RPMI7951 (cell line): ENCODE results near the gene ARL10. TPM values are rescaled to one million over a fixed set of nuclear protein-coding genes. Genes with fewer than 3 reads are reported as not detected.

Experiments
- DNase-seq: peaks from one replicate; pipeline ENCODE4 v3.0.0-alpha.2; 2012; ENCODE audit warnings: low read depth
- total RNA-seq: library from RNA; depleted of rRNA; stranded (reverse); fragments of >200 nt; shearing (Covaris generic); gene quantifications from 2 replicates; pipeline ENCODE4 v1.2.3, GENCODE V29; 2014

Gene ARL10
- total RNA-seq, 1 experiment from 2014 or later: 1.4 TPM

DNA sequence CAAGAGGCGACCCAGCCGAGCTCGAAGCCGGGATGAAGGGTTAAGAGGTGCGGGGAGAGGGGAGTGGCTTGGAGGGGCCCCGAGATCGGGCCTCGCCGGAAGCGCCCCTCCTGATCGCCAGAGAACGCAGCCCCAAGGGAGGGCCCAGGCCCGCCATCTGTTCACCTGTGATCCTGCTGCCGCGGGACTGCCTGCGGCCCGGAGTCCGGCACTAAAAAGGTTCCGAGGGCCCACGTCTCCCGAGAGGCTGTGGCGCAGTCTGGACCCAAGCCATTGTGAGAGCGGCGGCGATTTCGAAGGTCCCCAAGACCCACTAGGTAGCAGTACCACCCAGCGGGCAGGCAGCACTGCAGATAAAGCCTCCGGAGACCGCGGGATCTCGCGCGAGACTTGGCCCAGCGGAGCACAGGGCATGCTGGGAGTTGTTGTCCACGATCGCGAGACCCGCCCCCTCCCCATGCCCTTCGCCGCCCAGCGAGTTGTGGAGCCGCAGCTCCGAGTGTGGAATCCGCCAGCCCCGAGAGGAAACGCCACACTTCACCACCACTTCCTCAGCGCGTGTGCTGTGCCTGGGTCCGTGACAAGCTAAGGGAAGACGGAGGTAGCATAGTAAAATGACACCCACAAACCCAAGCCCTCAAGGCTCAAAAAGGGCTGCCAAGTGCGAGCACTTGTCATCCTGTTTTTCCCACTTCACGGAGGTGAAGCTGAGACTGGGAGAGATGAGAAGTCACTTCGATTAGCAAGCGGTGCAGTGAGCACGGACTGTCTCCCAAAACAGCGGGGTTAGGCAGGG lies 3.7 kb upstream of the ARL10 start, which contains the start of gene KIAA1191:
KIAA1191 (minus strand) TSS at position 328 of the 796 bp plus-strand sequence. CDS start 2,256 bp downstream, outside the sequence.
- DNase-seq: peak; percentile 88

DNA sequence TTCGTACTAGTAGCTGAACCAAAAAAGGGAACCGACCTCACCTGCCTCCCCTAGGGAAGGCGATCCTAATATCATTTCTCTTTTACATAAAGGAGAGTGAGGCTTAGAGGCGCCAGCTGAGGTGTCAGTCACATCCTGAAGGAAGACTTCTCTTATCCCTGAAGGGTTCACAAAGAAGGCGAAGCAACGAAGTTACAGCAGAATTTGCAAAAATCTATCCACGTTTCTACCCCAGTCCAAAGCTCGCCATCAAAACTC lies 3.1 kb upstream of the ARL10 start:
- DNase-seq: no peak

DNA sequence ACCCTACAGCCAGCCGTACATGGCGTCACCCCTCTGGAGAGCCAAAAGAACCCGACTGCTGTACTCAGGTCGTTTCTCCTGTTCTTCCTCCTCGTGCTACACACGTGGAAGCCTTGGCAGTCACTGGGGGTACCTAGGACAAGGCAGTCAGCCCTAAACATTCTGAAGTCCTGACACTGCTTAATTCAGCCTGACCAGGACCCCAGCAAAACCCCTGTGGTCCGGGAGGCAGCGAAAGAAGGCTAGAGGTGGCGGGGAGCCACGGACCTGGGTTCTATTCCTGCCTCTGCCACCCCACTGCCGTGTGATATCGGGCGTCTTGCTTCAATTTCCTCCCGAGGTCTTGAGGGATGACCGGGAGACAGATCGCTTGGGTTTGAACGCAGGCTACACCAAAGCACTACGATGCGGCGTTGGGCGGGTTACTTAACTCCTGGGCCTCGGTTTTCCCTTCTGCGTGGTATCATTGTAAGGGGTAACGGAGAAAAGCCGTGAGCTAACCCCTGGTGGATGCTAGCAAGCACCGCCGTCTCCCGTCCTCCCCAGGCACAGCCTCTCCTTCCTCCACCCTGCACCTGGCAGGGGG lies 429 bp upstream of the ARL10 start:
- no peak for DNase-seq

DNA sequence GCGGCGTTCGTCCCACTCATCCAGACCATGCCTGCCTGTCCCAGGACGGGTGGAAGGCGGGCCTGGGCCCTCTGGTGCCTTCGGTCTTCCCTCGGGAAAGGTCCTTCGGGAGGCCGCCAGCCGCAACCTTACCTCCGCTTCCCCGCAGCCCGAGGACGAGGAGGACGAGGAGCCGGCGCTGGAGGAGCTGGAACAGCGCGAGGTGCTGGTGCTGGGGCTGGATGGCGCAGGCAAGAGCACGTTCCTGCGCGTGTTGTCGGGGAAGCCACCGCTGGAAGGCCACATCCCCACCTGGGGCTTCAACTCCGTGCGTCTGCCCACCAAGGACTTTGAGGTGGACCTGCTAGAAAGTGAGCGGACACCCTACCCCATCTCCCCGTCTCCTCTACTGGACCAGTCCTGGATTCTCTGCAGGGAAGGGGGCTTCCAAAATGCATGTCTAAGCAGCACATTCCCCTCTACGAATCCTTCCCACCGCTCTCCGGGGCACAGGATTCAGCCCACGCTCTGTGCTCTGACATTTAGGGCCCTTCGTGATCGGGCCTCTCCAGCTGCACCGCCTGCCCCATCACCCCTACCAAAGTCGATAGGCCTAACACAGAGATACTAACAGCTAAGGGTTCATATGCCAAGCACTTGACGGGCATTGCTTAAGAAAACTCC lies 1.1 kb downstream of the ARL10 start:
- DNase-seq: no peak

DNA sequence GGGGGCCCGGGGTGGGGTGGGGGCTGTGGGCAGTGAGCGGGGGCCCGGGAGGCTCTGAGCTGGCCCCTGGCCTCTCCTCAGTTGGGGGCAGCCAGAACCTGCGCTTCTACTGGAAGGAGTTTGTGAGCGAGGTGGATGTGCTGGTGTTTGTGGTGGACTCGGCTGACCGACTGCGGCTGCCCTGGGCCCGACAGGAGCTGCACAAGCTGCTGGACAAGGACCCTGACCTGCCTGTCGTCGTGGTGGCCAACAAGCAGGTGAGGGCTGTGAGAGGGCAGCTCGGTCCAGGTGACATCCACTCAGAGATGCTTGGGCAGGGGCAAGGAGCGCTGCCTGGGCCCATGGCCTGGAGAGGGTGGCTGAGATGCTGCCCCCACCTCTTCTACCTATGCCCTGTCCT lies 3.4 kb downstream of the ARL10 start:
- DNase-seq: no peak

DNA sequence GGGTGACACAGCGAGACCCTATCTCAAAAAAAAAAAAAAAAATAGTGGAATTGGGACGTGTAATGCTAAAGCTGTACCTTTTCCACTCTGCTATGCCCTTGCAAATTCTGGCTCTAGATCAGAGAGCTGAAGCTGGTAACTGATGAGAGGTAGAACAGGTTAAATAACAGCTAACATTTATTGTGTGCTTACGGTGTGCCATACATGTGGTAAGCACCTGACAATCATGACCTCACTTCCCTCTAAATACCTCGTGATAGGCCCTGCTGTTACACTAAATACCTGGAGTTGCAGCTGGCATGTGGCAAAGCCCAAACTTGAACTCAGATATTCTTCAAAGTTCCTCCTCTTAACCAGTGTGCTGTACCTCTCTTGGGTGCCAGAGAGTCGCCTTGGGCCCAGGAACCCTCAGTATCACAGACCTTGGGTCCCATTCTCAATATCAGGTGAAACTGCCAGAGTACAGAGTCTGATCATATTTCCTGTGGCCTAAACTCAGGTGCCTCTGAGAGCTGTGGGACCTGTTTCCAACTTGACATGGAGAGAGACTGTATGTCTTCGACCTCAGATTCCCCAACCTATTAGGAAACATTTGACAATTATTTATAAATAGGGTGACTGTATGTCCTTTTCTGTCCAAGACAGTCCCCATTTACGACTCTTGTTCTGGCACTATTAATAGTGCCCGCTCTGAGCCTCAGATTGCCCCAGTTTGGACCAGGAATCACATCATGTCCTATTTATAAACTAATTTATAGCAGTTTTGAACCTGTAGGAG lies 4.8 kb downstream of the ARL10 start:
- DNase-seq: no peak

DNA sequence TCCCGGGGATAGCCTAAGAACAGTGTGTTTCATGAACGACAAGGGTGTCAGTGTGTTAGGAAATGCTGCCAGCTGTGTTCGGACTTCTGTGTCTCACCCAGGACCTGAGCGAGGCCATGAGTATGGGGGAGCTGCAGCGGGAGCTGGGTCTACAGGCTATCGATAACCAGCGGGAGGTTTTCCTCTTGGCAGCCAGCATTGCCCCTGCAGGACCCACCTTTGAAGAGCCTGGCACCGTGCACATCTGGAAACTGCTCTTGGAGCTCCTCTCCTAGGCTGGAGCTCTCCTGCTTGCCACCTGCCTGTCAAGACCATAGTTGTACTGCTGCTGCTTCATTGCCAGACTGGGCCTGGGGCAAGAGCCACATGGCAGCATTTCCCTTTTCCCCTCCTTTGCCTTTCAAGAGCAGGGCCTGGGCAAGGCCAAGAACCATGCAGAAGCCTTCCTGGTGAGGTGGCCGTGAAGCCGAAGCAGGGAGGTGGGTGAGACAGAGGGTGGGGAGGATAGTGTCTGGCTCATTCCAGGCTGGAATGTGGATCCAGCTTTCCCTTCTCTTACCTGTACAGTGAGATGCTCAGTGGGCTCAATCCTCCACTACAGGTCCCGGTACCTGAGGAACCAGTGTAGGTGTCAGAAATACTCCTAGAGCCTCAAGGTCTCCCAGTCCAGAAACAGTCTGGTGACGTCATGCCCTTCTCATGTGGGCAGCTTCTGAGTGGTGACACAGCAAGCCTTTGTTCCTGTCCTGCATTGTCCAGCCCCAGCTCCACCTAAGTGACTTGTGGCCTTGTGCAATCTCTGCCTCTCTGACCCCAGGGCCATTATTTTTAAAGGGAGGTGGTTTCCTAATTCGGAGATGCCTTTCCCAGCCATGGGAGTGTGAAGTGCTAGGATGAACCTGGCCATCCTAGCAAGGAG lies 6.6 kb downstream of the ARL10 start:
- no peak for DNase-seq

DNA sequence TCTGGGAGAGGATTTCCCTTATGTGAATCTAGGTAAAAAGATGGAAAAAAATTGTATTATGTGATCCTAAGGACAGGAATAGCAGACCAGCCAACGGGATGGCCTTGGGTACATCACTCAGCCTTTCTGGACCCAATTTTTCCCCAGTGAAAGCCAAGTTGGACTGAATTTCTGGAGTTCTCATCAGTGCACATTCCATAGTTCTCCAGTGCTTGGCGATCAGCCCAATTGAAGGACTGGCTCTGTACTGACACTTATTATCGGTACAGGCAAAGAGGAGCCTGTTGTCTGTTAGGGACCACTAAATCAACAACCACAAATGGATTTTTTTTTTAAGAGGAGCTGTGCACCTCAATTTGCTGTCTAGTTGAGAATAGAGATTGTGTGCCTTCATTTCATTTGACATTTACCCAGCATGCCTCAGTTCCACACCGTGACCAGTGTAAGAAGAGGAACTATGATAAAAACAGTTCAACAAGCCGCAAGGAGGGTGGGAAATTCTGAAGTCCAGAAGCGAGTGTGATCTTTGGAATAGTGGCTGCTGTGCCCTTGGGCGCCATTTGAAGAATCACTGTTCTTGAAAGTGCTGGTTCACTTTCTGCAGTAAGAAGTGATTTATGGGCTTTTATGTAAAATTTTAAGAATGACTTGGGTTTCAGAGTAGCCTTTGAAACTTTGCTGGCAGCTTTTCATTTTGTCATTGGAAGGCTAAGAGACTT lies 8.0 kb downstream of the ARL10 start:
- no peak for DNase-seq

DNA sequence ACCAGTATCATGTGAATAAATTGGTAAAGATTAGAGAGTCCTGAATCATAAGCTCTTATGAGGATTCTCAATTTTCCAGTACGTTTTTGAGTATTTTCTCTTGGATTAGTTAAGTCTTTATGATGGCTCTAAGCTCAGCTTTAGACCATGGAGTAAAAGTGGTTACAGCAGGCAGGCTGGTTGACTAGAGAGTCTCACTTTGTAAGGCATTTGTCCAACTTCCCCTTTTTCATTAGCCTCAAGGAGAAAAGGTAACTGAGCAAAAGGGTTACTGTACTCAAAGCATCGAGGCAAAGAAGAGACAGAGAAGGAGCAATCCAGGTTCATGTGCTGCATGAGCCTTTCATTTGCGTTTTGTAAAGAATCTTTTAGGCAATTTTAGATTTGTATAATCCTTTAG lies 14.6 kb downstream of the ARL10 start:
- no peak for DNase-seq

DNA sequence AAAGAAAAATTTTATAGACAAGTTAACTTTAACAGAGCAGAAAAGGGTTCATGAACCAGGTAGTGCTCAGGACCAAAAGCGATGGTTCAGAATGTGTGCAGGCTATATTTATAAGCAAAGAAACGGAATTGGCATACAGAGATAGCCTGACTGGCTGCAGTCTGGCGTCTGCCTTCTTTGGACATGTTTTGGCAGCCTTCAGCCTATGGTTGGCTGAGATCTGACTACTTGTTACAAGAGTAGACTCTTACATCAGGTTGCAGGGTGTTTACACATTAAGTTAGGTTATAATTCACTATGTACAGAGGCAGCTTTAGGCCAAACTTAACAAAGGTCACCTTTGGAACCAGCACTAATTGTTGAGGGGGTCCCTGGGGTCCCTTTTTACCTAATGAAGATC lies 16.1 kb downstream of the ARL10 start:
- DNase-seq: no peak

DNA sequence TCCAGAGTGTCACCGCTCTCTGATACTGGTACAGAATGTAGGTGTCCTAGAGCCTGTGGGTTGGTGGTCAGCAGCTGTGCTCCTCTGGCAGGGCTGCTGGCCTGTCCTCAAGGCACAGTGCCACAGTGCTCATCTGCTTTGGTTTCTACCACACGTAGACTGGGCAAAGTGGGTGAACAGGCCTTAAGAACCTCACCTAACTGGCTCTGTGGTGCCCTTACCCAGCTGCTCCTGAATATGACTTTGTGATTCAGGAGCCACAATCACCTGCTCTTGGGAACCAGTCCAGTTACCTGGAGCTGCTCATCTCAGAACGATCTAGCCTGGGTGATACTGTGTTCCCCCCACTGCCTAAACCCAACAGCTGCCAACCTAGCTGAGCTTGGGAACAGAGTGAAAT lies 16.7 kb downstream of the ARL10 start:
- no peak for DNase-seq

DNA sequence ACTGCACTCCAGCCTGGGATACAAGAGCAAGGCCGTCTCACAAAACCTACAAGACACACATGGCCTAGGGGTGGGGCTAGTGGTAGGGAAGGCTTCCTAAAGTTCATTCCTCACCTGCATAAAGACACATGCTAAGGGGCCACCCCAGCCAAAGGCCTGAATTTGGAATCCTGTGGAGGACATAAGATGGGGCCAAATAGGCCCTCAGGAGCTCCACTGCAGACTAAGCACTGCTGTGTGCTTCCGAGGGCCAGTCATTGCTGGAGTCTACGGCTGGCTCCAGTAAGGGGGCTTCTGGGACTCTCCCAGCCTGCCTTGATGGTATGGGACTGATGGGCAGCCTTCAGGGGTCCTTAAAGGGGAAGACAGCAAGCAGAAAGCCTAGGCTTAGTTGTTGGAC lies 17.4 kb downstream of the ARL10 start:
- no peak for DNase-seq

DNA sequence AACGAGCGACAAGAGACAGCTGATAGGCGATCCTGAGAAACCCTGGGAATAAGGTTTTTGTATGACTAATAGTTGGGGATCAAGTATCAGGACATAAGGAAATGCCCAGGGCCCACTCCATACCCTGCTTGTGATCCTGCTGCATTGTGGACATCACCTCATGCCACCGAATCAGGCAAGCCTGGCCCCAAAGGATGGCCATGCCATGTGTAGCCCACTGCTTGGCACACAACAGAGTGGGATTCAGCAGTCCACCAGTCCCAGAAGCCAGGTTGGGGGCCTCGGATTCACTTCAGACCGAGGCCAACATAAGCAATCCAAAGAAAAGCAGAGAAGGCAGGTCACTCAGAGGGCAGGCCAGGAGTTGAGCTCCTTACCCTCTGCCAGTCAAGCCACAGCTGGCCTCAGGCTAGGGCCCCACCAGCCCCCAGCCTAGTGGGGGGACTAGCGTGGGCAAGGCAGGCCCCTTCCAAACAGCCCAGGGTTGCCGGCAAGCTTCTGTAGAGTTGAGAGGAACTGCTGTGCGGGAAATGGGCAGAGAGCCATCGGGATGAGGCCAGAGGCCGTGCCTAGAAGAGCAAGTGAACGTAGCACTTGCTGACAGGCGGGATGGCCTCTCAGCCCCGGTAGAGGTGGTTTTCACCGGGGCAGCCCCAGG lies 18.1 kb downstream of the ARL10 start:
- DNase-seq: no peak

DNA sequence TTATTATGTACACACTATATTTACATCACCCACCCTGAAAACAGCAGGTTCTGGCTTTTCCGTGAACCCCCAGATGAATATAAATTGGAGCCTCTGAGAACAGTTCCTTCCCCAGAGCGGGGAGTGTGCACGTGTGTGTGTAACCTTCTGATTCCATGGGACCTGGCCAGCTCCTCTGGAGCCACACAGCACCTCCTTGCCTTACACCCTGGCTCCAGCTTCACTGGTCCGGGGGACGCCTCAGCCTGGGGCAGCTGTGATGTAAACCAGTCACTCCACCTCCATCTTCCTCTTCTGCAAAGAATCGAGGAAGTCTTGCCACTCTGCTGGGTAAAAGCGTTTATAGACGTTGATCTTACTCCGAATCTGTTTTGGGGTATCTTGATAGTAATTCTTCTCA lies 18.7 kb downstream of the ARL10 start:
- DNase-seq: no peak

DNA sequence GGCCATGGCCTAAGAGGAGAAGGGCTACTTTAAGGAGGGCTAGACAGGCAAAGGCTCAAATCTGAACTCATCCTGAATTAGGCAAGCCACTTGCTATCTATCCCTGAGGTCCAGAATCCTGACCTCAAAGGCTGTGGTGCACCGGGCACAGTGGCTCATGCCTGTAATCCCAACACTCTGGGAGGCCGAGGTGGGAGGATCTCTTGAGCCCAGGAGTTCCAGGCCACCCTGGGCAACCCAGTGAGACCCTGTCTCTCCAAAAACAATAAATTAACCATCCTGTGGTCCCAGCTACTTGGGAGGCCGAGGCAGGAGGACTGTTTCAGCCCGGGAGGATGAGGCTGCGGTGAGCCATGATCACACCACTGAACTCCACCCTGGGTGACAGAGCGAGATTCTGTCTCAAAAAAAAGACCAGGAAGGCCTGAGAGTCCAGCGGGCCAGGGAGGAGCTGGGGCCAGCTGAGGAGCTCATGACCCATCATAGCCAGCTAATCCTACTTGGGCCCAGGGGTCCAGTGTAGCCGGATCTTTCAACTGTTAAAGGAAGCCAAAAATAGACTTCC lies 19.2 kb downstream of the ARL10 start:
- no peak for DNase-seq

DNA sequence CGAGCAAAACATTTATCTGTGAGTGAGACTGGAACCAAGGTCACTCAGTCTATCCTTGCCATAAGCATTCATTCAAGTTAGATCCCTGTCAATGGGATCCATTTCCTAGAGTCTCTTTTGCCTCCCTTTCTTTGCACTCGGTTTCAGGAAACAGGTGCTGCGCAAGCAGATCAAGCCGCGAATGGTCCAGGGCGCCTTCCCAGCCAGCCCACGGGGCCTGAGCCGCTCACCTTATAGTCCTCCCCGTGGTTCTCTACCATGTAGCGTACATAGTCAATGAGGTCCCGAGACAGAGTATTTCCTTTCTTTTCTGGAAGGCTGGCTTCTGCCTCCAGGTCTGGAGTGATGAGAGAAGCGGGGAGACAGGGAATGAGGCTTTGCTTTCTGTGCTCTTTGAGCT lies 19.7 kb downstream of the ARL10 start:
- DNase-seq: no peak

DNA sequence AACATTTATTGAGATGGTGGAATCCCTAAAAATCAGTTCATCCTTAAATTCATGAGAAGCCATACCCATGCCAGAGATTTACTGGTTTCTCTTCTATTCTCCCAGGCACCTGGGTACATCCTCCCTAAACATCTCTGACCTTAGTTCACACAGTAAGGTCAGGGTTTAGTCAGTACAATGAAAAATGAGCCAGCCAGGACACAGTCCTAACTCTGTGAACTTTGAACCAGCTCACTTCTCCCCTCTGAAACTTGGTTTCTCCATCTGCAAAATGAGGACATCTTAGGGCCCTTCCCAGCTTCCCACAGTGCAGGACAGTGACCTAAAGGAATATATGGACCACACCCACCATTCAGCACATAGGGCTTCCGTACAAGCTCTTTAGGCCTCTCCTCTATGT lies 21.2 kb downstream of the ARL10 start:
- DNase-seq: no peak

DNA sequence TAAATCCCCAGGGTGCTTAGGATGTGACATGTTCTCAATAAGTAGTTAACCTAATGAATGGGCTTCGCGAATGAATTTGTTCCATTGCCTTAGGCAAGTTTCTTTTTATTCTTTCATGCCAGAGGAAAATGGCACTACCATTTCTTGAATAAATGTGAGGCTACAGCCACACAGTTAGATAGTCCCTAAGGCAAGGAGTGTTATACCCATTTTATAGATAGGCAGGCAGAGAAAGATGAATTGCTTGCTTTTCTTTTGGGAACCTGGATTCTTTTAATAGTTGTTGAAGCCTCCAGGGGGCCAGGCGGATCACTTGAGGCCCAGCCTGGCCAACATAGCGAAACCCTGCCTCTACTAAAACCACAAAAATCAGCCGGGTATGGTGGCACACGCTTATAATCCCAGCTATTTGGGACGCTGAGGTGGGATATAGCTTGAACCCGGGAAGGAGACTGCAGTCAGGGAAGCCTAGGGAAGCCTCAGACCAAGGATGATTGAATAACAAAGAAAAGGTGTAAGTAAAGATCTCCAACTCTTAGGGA lies 22.2 kb downstream of the ARL10 start:
- no peak for DNase-seq

DNA sequence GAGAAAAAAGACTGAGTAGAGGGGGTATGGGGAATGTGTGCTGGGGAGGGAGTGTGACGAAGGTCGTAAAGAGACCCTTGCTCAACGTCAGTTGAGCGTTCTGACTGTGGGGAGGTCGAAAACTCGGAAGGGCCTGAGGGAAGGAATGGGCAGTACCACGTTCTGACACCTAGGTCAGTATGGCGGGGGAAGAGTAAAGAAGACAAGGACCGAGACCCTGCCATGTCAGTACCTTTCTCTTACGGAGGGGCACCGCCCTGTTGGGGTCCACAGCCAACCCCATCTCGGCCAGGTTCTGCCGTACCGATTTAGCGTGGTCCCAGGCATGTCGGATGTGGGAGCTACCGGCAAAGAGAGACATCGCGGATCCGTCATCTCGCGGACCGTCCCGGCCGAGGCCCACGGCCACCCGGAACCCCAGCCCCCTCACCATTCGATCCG lies 22.7 kb downstream of the ARL10 start:
- peak; percentile 7 for DNase-seq
